Measurements from ENCODE around the gene MED9.

Gene MED9

DNA sequence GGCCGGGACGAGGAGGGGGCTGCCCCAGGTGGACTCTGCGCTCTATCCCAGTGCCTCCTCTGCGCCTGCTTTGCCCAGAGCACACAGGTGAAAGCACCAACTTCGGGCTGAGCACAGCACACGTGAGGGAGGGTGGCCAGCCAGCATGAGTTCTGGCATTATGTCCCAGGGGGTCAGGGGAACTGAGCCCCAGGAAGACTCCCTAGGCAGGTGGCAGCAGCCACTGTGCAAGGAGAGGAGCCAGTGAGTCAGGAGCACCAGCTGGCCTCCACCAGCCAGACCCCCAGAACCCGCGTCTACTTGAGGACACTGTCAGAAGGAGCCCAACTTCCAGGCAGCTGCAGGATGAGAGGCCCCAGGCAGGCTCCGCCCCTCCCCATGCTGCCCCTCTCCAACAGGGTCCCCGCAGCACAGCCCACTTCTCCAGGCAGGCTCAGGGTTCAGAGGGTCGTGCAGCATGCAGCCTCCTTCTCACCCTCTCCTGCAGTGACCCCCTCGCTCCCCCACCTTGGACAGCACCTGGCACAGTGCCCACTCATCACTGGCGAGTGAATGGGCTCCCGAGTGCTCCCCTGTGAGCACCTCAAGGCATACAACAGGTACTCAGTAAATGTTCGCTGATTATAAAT, 63.6 kb downstream of the MED9 start:
- DNase-seq, result no peak

- DNase-seq, result no peak
Observed at GRCh38 chr17:17540935-17541639, 64.3 kb downstream of the MED9 start.

- DNase-seq, result no peak
Observed at GRCh38 chr17:17541640-17542001, 64.8 kb downstream of the MED9 start.

Measured in NCI-H774 (cell line).